ENCODE results near the gene CCSER2.

DNA sequence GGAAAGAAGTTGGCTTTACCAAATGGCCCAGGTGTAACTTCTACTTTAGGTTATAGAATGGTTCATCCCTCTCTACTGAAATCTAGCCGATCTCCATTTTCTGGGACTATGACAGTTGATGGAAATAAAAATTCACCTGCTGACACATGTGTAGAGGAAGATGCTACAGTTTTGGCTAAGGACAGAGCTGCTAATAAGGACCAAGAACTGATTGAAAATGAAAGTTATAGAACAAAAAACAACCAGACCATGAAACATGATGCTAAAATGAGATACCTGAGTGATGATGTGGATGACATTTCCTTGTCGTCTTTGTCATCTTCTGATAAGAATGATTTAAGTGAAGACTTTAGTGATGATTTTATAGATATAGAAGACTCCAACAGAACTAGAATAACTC lies 43.6 kb downstream of the CCSER2 start:
- TF ChIP-seq CSRNP3 (CRISPR knock-in tag; IDR thresholded peaks at IDR 0.05) (no peak), ZFP3 (CRISPR knock-in tag; IDR thresholded peaks at IDR 0.05) (no peak), ZNF70 (CRISPR knock-in tag; IDR thresholded peaks at IDR 0.05) (no peak), PPARA (CRISPR knock-in tag; IDR thresholded peaks at IDR 0.05; ENCODE audit: borderline replicate concordance) (no peak), RARB (CRISPR knock-in tag; IDR thresholded peaks at IDR 0.05) (no peak), ESRRG (CRISPR knock-in tag; IDR thresholded peaks at IDR 0.05) (no peak), ARNTL (CRISPR knock-in tag; IDR thresholded peaks at IDR 0.05; ENCODE audit: borderline replicate concordance, low read depth) (no peak), TCF4 (CRISPR knock-in tag; IDR thresholded peaks at IDR 0.05; ENCODE audit: borderline replicate concordance) (no peak)
- TF ChIP-seq, protein P1, sequence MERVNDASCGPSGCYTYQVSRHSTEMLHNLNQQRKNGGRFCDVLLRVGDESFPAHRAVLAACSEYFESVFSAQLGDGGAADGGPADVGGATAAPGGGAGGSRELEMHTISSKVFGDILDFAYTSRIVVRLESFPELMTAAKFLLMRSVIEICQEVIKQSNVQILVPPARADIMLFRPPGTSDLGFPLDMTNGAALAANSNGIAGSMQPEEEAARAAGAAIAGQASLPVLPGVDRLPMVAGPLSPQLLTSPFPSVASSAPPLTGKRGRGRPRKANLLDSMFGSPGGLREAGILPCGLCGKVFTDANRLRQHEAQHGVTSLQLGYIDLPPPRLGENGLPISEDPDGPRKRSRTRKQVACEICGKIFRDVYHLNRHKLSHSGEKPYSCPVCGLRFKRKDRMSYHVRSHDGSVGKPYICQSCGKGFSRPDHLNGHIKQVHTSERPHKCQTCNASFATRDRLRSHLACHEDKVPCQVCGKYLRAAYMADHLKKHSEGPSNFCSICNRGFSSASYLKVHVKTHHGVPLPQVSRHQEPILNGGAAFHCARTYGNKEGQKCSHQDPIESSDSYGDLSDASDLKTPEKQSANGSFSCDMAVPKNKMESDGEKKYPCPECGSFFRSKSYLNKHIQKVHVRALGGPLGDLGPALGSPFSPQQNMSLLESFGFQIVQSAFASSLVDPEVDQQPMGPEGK (CRISPR knock-in tag; IDR thresholded peaks at IDR 0.05; ENCODE audit: borderline replicate concordance): no peak

All from SK-N-SH treated with all-trans-retinoic acid at 6 μM for 48 hours (cell line).